ENCODE results near the gene ANGEL1. TPM values are rescaled to one million over a fixed set of nuclear protein-coding genes. Genes with fewer than 3 reads are reported as not detected.

The ANGEL1 gene
- polyA plus RNA-seq (2012; ENCODE audit: insufficient read length, low read depth), result 5.3 TPM

GRCh38 chr14:76812422-76813383, at the start of gene ANGEL1:
Gene ANGEL1, minus strand, starts transcription at chr14:76812882. Its CDS starts 55 bp downstream, at chr14:76812827.
- TF ChIP-seq SIN3A (IDR thresholded peaks at IDR 0.05; ENCODE audit: borderline replicate concordance, insufficient read depth, low read length), result peak; percentile 79; the same call in 1 of the 2 replicates
- no peak for TF ChIP-seq REST (IDR thresholded peaks at IDR 0.05; ENCODE audit: insufficient read depth in 1 of 2, low read depth in 2 of 2, low read length in 2 of 2)
- TF ChIP-seq POLR2AphosphoS5 (IDR thresholded peaks at IDR 0.05; ENCODE audit: low read depth, low read length), result peak; percentile 48
- TF ChIP-seq TAF1 (IDR thresholded peaks at IDR 0.05; ENCODE audit: borderline replicate concordance, insufficient read depth, low read length), result no peak
- peak; percentile 92 for TF ChIP-seq FOXP2 (optimal IDR thresholded peaks at IDR 0.05; ENCODE audit: borderline replicate concordance, extremely low read depth, extremely low read length, insufficient read depth)

- TF ChIP-seq SIN3A (IDR thresholded peaks at IDR 0.05; ENCODE audit: borderline replicate concordance, insufficient read depth, low read length) (no peak), FOXP2 (optimal IDR thresholded peaks at IDR 0.05; ENCODE audit: borderline replicate concordance, extremely low read depth, extremely low read length, insufficient read depth) (no peak), POLR2AphosphoS5 (IDR thresholded peaks at IDR 0.05; ENCODE audit: low read depth, low read length) (no peak), TAF1 (IDR thresholded peaks at IDR 0.05; ENCODE audit: borderline replicate concordance, insufficient read depth, low read length) (no peak)
These were observed 49.0 kb upstream of the ANGEL1 start for GRCh38 chr14:76861574-76862255.

- TF ChIP-seq REST (IDR thresholded peaks at IDR 0.05; ENCODE audit: insufficient read depth in 1 of 2, low read depth in 2 of 2, low read length in 2 of 2), result no peak
- no peak for TF ChIP-seq TAF1 (IDR thresholded peaks at IDR 0.05; ENCODE audit: borderline replicate concordance, insufficient read depth, low read length)
These were observed 44.1 kb upstream of the ANGEL1 start for GRCh38 chr14:76856769-76857168.

- TF ChIP-seq REST (IDR thresholded peaks at IDR 0.05; ENCODE audit: insufficient read depth in 1 of 2, low read depth in 2 of 2, low read length in 2 of 2), result no peak
- TF ChIP-seq POLR2AphosphoS5 (IDR thresholded peaks at IDR 0.05; ENCODE audit: low read depth, low read length), result no peak
- TF ChIP-seq SIN3A (IDR thresholded peaks at IDR 0.05; ENCODE audit: borderline replicate concordance, insufficient read depth, low read length), result no peak
- TF ChIP-seq FOXP2 (optimal IDR thresholded peaks at IDR 0.05; ENCODE audit: borderline replicate concordance, extremely low read depth, extremely low read length, insufficient read depth), result no peak
- no peak for TF ChIP-seq TAF1 (IDR thresholded peaks at IDR 0.05; ENCODE audit: borderline replicate concordance, insufficient read depth, low read length)
These were observed 42.4 kb upstream of the ANGEL1 start for GRCh38 chr14:76855066-76855465.

GRCh38 chr14:76848879-76849278, 36.2 kb upstream of the ANGEL1 start:
- TF ChIP-seq POLR2AphosphoS5 (IDR thresholded peaks at IDR 0.05; ENCODE audit: low read depth, low read length), result no peak
- TF ChIP-seq FOXP2 (optimal IDR thresholded peaks at IDR 0.05; ENCODE audit: borderline replicate concordance, extremely low read depth, extremely low read length, insufficient read depth), result no peak
- no peak for TF ChIP-seq TAF1 (IDR thresholded peaks at IDR 0.05; ENCODE audit: borderline replicate concordance, insufficient read depth, low read length)
- TF ChIP-seq REST (IDR thresholded peaks at IDR 0.05; ENCODE audit: insufficient read depth in 1 of 2, low read depth in 2 of 2, low read length in 2 of 2), result no peak
- TF ChIP-seq SIN3A (IDR thresholded peaks at IDR 0.05; ENCODE audit: borderline replicate concordance, insufficient read depth, low read length), result no peak

All from PFSK-1 (cell line).